NCI-H2171 (cell line): ENCODE data around the gene SPECC1.
A peak's percentile ranks its signal among the peaks of the same experiment; 100 is the strongest.
"Not testable (repeated sequence)": the region's sequence is repeated elsewhere in the genome, so short reads cannot be mapped to it uniquely, and the experiment has no call there.

ENCODE experiments used
- DNase-seq: peaks from one replicate; lab custom pipeline; 2025; lab: John Stamatoyannopoulos, UW

The SPECC1 gene

DNA sequence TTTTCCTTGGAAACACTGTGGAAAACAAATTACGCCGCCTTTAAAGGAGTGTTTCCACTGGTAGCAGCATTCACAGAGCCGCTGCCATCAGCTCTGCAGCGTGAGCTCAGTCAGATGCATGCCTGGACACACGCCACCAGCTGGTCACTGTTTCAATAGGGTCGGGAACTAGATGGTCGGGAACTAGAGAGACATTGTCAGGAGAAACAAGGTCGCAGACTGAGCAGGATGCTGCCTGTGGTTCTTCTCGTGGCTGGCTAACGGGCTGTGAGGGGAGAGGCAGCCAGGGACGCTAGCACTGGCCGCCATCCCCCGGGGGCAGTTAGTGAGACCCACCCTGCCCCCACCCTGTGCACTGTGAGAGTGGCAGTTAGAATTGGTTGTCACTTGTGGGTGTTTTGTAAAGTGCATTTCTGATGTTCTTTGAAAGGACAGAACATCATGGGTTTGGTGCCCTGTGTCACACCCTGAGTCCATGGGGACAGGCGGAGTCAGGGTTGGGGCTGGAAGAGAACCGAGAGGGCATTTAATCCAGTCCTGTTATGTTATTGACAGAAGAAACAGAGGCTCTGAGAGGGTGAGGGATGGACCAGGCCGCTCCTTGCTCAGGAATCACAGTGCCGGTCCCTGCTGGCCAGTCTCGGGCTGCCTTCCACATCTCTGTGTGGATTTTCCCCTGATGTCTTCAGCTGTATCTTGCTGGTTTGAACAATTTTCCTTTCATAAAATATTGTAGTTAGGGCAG, 86.3 kb downstream of the SPECC1 start:
- peak; percentile 7 for DNase-seq

DNA sequence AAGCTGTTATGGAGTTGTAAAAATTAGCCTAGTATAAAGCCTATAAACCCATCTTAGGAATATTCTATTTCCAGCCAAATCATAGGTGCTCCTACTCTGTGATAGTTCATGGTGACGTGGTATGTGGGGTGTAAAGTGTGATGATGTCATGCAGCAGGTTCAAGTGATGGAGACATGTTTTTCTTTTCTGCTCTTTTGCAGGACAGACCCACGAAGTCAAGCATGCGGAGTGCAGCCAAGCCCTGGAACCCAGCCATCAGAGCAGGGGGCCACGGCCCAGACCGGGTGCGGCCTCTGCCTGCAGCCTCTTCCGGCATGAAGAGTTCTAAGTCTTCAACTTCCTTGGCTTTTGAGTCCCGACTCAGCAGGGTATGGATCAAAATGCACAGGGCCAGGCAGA, 87.3 kb downstream of the SPECC1 start:
- DNase-seq = no peak

DNA sequence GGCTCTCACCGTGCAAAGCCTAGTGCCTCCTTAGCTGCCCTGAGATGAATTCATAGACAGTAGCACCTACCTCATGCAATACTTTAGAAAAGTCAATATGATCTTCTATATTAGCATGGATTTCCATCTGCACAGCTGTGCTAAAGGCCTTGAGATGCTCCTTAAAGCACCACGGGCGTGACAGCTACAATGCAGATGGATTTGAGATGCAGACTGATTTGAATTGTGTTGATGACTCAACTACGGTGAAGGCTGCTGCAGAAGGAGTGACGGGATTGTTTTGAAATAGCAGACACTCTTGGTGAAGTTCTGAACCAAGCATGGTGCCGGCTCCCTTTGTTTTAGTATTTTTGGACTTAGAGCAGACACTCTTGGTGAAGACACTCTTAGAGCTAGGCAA, 88.2 kb downstream of the SPECC1 start:
- no peak for DNase-seq

DNA sequence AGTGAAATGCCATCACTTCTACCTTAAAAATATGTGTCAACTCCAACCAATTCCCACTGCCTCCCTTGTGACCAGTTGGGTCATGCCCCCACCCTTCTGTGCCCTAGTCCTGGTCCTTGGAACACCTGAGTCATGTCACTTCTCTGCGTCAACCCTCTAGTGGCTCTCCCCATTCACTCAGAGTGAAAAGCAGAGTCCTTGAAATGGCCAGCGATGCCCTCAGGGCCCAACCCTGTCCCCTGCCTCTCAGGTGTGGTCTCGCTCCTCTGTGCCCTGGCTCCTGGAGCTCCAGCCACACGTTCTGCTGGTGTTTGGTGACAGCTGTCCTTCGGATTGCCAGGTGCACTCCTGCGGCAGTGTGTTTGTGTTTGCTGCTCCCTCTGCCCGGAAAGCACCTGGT, 89.2 kb downstream of the SPECC1 start:
- no peak for DNase-seq

DNA sequence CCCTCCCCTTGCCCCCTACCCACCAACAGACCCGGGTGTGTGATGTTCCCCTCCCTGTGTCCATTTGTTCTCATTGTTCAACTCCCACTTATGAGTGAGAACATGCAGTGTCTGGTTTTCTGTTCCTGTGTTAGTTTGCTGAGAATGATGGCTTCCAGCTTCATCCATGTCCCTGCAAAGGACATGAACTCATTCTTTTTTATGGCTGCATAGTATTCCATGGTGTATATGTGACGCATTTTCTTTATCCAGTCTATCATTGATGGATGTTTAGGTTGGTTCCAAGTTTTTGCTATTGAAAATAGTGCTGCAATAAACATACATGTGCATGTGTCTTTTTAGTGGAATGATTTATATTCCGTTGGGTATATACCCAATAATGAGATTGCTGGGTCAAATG, 91.6 kb downstream of the SPECC1 start:
- DNase-seq = not testable (repeated sequence)

DNA sequence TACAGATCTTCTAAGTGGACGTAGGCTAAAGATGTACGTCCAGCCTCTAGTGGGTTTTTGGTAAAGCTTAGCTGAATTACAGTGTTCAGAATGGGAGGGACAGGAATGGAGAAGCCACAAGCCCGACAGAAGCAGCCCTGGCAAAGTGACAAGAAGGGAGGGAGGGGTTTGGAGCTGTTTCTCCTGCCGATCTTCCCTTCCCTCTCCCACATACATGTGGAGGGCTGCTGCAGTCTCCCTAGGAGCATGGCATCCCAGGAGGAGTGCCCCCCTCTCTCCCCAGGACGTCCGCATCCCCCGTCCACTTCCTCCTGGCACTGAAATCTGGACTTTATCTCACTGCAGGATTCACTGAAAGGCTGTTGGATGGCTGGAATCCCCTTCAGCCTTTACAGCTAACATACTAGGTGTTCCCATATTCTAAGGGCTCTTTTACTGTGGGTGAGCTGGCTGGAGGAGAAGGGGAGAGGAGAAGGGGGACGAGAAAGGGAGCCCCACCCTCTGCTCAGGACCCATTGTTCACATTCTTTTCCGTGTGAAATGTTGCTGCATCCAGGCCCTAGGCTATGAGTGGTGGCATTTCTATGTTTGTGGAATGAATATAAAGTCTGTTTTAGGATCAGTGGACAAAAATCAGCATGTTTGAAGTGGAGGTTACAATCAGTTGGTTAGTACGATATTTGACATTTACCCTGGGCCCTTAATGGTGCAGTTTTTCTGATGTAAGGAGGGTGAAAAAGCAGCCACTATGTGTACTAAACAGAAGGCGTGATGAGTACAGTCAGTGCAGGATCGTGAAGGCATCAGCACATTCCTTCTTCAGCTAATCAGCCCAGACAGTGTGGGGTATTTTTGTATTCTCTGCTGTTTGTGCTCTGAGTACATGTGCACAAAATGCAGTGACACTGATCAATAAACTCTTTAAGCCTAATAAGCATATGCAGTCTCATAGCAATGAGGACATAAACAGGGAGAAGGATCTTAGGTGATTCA, 94.6 kb downstream of the SPECC1 start:
- DNase-seq = no peak

DNA sequence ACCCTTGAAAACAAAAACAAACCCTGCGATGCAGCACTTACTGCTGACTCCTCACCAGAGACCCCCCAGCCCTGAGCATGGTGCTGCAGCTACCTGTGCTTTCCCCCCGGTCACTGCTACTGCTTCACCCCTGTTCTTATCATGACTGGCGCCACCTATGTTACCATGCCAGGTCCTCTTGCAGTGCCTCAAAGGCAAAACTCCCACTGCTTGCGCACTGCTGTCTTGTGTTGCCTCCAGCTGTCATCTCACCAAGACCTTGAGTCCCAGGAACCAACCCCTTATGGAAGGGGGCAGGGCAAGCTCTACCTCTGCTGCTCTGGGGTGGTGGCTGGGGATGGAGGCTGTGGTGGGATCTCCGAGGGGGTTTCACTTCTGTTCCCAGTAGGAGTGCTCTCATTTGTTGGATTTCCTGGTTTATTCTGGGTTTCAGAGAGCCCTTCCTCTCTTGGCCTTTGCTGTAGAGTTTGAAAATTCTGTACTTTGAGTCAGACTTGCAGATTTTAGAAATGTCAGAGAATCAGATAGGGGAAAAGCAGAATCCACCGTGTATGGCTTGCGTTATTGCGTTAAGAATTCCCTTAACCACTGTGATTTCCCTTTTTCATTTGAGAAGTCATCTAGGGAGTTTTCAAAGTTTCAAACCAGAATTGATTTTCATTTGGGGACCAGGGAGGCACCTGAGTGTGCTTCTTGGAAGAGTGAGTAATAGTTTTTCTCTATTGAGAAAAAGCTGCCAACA, 96.6 kb downstream of the SPECC1 start:
- no peak for DNase-seq

DNA sequence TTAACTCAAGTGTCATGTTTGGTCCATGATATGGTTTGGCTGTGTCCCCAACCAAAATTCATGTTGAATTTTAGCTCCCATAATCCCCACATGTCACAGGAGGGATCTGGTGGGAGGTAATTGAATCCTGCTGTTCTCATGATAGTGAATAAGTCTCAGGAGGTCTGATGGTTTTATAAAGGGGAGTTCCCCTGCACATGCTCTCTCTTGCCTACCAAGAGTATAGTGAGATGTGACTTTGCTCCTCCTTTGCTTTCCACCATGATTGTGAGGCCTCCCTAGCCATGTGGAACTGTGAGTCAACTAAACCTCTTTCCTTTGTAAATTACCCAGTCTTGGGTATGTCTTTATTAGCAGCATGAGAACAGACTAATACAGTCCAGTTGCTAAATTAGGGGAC, 97.3 kb downstream of the SPECC1 start:
- not testable (repeated sequence) for DNase-seq

DNA sequence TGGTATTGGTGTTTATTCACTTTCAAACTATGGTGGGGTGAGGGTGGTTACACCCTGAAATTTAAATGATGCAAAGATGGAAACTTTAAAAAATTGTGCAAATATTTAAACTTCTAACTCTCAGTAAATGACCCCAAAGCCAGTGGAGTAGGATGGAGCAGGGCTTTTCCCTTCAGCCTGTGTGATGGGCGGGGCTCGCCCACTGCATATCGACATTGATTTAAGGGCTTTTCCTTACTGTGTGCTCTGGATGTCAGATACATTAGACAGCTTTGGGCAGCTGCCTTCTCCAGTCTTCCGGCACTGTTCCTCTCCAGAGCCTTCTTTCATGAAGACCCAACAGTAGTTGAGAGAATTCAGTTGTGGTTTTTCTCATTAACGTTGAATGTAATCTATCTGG, 99.9 kb downstream of the SPECC1 start:
- DNase-seq = no peak

DNA sequence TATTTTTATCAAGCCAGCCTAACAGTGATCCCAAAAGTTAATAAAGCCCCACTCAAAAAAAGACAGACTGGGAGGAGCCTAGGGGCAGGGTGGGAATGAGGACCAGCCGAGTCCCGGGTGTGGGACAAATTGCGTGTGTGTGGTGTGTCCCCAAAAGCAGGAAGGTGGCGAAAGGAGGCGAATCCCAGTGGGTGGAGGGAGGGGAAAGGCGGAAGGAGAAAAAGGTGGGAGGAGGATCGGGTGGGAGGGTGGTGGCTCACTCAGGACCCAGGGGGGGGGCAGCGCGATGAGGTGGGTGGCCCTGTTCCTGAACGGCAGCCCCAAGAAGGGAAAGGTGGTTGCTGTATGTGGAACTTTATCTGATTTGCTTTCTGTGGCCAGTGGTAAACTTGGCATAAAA, 102.4 kb downstream of the SPECC1 start:
- no peak for DNase-seq

DNA sequence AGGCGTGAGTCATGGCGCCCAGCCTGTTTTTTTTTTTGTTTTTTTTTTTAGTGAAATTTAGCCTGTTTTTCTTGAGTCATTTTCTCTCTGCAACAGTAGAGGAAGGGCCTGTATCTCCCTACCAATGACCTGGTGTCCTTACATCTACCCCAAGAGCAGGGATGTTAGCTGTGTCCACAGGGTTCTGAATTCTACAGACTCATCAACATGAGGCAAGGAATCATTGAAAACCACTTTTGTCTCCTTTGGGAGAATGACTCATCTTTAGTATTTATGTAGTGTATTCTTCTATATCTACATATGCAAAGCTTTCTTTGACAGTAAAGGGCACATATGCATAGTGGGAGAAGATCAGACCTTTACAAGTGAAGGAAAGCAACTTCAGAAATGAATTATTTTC, 105.3 kb downstream of the SPECC1 start:
- no peak for DNase-seq

DNA sequence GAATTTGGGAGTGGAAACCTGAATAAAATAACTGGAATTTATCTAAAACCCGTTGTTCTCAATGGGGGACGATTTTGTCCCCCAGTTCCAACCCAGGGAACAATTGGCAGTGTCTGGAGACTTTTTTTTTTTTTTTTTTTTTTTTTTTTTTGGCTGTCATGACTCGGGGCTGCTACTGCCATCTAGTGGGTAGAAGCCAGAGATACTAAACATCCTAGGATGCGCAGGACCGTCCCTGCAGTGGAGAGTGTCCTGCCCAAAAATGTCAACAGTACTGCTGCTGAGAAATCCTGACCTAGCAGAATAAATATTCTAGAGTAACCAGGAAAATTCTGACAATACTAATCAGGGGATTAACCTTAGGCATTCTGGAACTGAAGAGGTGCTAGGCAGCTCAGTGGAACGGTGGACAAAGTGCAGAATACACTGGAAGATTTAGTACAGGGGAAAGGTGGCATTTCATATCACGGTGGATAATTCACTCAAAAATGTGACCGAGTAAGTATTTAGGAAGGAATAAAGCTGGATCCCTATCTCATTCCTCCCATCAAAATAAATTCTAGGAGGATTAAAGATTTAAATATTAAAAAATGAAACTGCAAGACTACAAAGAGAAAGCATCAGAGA, 107.6 kb downstream of the SPECC1 start:
- peak; percentile 61 for DNase-seq

DNA sequence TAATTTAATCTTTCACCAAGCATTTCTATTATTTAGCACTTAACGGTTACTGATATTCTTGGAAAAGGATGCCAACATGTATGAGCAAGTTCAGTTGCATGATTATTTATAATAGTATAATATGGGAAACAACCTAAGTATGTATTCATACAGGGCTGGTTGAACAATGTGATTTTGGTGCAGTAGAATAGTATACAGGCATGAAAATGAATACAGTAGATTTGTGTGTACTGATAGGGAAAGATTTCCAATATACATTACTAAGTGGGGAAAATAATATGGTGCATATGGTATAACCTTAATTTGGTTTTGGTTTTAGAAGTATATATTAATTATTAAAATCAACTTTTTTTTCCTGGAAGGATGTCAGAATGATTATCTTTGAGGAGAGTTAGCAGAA, 109.1 kb downstream of the SPECC1 start:
- no peak for DNase-seq

DNA sequence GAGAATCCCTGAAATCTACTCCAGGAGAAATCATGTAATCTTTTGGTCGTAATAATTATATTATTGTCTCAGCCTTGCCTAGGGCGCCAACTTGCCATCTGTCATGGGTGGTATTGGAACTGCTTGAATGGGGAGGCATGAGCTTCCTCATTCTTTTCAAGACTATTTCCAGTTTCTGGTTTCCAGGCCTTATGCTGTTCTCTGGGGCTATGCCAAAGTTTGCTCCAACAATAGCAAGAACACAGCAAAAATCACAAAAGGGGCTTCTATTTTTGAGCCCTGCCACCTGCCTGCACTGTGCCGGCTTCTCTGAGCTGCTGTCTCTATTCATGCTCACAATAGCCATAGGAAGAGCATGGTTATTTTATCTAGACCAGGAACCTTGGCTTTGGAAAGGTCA, 111.7 kb downstream of the SPECC1 start:
- DNase-seq = peak; percentile 91

DNA sequence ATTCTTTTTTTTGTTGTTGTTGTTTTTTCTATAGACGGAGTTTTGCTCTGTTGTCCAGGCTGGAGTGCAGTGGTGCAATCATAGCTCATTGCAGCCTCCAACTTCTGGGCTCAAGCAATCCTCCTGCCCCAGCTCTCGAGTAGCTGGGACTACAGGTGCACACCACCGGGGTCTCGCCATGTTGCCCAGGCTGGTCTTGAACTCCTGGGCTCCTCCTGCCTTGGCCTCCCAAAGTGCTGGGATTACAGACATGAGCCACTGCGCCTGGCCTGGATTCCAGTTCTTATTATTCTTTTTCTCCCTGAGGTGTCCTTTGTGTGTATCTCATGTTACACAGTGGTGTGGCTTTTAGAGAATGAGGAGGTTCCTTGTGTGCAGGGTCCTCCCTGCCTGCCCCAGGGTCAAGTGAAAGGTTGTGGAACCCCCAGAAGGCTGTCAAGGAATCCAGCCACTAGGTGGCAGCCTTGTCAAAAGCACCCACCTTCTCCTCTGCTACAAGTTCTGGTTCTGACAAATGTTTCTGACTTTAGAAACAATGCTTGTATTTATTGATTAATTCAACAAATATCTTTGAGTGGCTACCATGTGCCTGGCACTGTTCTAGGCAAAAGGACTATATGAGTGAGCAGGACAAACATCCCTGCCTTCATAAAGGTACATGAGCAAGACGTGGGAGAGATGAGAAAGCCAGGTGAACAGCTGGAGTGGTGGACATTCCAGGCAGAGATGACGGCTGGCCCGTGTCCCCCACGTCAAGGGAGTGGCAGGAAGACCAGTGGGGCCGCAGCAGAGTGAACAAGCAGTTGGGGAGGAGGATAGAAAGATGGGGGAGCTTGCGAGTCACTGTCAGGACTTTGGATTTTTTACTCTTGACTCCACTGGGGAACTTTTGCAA, 112.4 kb downstream of the SPECC1 start:
- peak; percentile 7 for DNase-seq

DNA sequence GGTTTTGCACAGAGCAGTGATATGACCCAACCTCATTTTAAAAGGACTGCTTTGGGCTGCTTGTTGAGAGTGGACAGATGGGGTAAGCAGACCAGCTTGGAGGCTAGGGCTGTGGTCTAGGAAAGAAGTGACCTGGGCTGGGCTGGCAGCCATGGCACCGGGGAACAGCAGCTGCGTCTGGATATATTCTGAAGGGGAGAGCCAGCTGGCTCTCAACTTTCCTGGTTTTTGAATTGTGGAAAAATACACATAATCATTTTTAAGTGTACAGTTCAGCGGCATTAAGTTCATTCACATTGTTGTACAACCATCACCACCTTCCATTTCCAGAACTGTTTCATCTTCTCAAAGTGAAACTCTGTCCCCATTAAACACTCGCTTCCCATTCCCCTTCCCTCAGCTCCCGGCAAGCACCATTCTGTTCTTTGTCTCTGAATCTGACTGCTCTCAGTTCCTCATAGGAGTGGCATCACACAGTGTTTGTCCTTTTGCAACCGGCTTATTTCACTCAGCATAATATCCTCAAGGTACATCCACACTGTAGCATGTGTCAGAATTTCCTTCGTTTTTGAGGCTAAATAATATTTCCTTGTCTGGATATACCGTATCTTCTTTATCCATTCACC, 113.2 kb downstream of the SPECC1 start:
- DNase-seq = no peak

DNA sequence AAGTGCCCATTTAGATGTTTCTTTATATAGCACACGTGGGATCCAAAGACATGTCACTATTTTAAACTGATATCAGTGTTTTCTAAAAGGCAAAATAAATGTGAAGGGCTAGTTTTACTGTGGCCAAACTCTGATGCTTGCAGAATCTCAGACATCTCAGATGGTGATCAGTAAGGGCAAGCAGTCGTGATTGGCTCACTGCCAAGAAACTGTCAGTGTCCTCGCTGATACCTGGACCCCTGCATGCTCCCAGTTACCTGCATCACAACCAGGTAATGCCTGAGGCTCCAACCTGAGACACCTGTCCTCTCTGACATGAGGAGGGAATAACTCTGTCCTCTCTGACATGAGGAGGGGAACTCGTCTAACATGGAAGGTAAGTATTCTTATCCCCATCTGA, 114.0 kb downstream of the SPECC1 start:
- no peak for DNase-seq

DNA sequence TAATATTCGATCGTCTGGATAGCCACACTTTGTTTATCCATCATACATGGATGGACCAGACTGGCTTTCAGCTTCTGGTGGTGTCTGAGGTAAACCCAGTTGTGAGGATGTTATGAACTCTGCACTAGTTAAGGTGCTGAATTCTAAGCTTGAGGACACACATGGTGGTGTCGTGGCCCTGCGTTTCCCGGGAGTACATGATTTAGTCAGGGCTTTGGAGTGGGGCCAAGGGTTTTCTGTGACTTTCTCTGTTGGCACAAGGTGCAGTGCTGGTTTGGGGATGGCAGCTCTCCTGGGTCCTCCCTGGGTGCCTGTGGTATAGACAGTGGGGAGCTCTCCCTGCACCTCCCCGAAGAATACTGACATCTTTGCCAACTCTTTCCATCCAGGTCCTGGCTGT, 116.6 kb downstream of the SPECC1 start:
- no peak for DNase-seq

DNA sequence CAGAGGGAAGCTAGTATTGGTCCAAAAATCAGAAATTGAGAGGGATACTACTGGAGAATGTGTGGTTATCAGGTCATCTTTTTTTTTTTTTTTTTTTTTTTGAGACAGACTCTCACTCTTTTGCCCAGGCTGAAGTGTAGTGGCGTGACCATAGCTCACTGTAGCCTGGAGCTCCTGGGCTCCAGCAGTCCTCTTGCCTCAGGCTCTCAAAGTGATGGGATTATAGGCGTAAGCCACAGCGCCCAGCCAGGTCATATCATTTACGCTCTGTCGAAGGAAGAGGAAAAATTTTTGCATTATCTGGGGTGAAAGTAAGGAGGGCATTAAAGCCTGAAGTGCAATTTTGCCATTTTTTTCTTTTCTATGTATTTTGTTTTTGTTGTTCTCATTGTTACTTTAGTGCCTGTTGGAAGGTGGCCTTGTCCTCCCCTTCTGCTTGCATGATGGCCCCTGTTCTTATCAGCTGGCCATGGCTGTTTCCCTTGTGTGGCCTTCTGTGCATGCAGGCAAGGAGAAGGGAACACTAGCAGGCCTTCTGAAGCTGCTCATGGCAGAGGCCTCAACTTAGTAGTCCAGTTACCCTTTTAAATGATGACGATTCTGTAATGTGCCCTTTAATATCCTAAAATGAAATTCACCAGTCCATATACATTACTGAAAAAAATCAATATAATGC, 118.3 kb downstream of the SPECC1 start:
- no peak for DNase-seq
